GM12892 (cell line): ENCODE measurements around the gene RGS2.

Experiments used
- DNase-seq: peaks from one replicate; pipeline ENCODE4 v3.0.0; 2011; ENCODE audit not compliant: insufficient read length
- FAIRE-seq: peaks from 2 replicates; lab custom pipeline; 2011; peaks lifted over from hg19 to GRCh38; lab: Jason Lieb, UNC
- POLR2A ChIP-seq: IDR thresholded peaks from 2 replicates; pipeline ENCODE4 v1.6.1; 2011; ENCODE audit warnings: low read depth, low read length, control low read depth
- POLR2AphosphoS5 ChIP-seq: IDR thresholded peaks from 2 replicates; pipeline ENCODE4 v1.6.1; 2011; ENCODE audit warnings: low read depth, low read length, control low read depth
- TAF1 ChIP-seq: IDR thresholded peaks from 2 replicates; pipeline ENCODE4 v1.6.1; 2011; ENCODE audit warnings: low read depth, mild to moderate bottlenecking, control low read depth, low read length, borderline replicate concordance

The RGS2 gene

DNA sequence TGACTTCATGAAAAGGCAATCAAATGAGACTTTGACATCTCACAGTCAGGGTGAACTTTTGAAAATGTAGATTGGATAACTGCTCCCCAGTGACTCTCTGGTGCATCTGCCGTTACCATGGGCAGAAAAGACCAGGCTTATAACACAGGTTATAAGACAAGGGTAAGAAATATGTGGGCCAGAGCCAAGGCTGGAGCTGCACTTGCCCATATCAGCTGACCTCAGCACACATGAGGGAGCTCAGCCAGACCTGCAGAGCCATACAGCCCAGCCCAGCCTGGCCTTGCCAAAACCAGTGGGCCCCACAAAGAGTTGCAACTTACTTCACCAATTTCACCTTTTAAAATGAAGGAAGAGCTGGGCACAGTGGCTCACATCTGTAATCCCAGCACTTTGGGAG, 11.7 kb upstream of the RGS2 start:
- FAIRE-seq: no peak

DNA sequence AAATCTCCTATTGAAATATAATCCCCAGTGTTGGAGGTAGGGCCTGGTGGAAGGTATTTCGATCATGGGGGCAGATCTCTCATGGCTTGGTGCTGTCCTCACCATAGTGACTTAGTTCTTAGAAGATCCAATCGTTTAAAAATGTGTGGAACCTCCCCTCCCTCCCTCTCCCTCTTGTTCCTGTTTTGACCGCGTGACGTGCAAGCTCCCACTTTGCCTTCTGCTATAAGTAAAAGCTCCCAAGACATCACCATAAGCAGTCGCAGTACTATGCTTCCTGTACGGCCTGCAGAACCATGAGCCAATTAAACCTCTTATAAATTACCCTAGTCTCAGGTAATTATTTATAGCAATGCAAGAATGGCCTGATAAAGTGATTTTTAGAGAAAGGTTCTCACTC, 10.9 kb upstream of the RGS2 start:
- DNase-seq (no peak), FAIRE-seq (no peak)

More for the DNA sequence above, 11.7 kb upstream of the RGS2 start:
- DNase-seq: no peak
- TF ChIP-seq TAF1: no peak
- TF ChIP-seq POLR2AphosphoS5: no peak
- no peak for TF ChIP-seq POLR2A

GRCh38 chr1:192801451-192801850, 7.4 kb upstream of the RGS2 start:
- no peak for DNase-seq
- no peak for FAIRE-seq
- no peak for TF ChIP-seq TAF1
- TF ChIP-seq POLR2AphosphoS5: no peak
- TF ChIP-seq POLR2A: no peak

More for the DNA sequence above, 10.9 kb upstream of the RGS2 start:
- no peak for TF ChIP-seq POLR2A
- TF ChIP-seq POLR2AphosphoS5: no peak
- no peak for TF ChIP-seq TAF1

DNA sequence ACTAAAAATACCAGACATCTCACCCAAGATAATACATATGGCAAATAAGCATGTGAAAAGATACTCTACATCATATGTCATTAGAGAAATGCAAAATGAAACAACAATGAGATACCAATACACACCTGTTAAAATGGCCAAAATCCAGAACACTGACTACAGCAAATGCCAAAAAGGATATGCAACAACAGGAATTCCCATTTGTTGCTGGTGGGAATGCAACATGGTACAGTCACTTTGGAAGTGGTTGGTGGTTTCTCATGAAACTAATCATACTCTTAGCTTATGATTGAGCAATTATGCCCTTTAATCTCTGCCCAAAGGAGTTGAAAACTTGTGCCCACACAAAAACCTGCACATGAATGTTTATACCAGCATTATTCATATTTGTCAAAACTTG, 6.4 kb upstream of the RGS2 start:
- no peak for FAIRE-seq
- TF ChIP-seq POLR2AphosphoS5: no peak
- no peak for TF ChIP-seq POLR2A
- TF ChIP-seq TAF1: no peak
- DNase-seq: no peak

DNA sequence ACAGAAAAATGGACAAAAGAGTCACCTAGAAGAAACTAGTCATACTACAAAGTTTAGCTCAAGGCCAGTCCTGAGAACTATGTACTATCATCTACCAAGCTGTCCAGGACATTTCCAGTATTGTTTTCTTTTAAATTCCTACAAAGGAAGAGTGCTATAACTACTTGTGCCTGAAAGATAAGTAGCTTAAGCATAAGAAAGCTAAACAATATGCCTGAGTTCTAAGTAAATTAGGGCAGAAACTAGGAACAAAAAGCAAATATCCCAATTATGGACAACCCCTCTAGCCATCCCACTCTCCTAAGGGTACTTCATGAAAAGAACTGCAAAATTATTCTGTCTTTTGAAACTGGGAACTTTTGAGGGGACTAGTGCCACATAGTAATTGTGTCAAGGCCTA, 5.3 kb upstream of the RGS2 start:
- FAIRE-seq (no peak), DNase-seq (no peak)

DNA sequence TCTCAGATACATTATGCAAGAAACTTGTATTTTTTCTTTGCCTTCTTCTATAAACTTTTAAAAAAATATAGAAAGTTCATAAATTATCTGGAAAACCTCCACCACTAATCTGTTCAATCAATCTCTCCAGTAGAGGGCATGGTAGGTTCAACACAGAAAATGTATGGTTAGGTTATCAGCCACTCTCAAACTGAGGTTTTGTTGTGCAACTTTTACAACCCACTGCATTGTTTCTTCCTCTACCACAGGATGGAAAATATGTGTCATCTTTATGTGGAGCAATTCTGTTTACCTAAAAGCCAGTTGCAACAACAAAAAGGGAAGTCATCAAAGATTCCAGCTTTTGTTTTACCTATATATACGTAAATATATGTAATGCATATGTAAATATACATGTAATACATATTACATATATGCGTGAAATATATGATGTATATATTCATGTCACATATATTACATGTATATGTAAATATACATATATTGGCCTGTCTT, 3.0 kb upstream of the RGS2 start:
- FAIRE-seq: peak; percentile 67
- TF ChIP-seq TAF1: no peak
- no peak for DNase-seq

More for the DNA sequence above, 5.3 kb upstream of the RGS2 start:
- TF ChIP-seq POLR2A (no peak), TAF1 (no peak), POLR2AphosphoS5 (no peak)

DNA sequence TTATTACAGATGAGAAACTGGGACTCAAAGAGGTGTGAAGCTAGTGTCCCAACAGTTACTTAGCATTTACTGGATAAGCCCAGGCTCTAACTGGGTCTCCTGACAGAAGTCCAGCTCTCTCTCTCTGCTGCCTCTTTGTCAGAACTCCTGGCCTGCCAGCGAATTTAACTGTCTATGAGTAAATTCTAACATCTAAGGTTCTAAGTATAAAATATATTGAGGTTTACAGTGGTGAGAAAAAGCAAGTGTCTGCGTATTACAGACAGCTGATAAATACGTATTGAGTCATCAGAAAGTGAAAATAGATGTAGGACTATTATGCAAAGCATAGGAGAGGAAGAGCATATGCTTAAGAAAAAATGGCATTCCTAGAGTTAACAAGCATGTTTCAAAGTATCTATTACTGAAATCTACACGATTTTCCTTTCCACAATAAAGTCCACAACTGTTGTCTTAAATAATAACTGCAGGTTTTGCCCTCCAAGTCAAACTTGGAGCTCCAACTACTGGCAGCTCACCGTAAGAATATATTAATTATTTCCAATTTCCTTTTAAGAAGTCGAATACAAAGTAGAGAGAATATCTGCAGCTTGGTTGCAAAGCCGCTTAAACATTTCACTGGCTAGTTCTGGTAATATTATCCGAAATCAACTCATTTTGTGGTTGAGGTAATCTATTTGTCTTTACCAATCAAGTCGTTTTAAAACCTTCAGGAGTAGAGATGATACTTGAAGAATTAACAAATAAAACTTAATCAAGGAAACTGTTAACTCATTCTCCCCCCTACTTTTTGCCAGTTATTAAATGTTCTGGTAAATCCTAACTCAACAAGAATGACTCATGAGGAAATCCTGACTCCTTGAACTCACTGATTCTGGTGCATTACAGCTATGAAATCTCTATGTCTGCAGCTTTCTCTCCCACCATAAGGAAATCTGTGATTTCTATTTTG, 1.4 kb upstream of the RGS2 start:
- DNase-seq (no peak), FAIRE-seq (peak; percentile 27)
- TF ChIP-seq POLR2AphosphoS5: no peak
- no peak for TF ChIP-seq TAF1
- TF ChIP-seq POLR2A: no peak

DNA sequence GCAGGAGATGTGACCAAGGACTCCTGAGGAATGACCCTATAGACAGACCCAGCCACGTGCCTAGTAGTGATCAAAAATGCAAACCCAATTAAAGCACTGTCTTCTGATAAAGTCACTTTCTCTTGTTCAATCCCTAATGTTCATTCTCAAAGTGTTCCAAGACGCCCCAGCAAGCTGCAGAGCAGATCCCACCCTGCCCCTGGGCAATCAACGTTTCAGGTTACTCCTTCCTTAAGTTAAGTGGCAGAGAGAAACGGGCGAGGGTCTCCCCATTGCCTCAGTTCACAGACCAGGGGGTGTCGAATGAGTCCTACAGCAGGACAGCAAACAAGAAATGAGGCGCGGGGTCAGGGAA, 699 bp upstream of the RGS2 start:
- no peak for TF ChIP-seq POLR2AphosphoS5
- no peak for TF ChIP-seq TAF1
- TF ChIP-seq POLR2A: no peak
- FAIRE-seq (no peak), DNase-seq (no peak)

DNA sequence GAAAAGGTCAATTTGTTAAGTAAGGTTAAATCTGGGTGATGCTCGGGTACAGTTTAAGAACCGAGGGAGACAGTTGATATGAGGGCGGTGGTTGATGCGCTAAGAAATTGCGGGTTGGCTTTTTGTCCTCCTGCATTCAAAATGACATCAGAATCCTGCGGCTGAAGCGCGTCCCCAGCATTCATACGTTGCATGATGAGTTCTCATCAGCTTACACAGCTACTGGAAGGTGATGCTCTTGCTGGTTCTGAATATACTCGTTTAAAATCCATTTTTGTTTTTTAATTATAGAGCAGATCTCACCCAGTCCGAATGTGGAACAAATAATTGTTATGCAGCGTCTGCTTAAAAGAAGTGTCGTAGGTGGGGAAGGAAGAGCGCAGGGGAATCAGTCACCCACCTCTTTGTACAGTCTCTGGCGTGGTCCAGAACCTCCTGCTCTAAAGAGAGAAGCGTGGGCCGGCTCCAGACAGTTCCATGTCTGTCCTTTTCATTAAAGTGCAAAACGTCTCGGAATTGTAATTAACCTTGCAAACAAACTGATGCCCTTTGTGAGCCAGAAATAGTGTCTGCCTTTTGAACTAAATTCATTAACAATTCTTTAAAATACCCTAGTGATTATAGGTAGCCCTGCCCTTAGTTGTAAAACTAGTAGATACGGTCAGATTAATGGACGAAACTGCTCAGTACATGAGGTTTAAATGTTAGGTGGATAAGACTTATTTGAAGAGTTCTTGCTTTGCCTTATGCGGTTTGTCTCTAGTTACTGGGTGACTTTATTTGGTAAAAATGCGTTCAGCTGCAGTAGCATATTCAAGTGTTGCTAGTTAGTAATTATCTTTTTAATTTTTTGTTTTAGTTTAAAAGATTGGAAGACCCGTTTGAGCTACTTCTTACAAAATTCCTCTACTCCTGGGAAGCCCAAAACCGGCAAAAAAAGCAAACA, 741 bp downstream of the RGS2 start:
- TF ChIP-seq TAF1: no peak
- TF ChIP-seq POLR2A: no peak
- no peak for TF ChIP-seq POLR2AphosphoS5
- DNase-seq (no peak), FAIRE-seq (no peak)

GRCh38 chr1:192810253-192810880, 1.5 kb downstream of the RGS2 start:
- TF ChIP-seq TAF1: no peak
- no peak for TF ChIP-seq POLR2AphosphoS5
- TF ChIP-seq POLR2A: no peak
- DNase-seq (no peak), FAIRE-seq (no peak)

DNA sequence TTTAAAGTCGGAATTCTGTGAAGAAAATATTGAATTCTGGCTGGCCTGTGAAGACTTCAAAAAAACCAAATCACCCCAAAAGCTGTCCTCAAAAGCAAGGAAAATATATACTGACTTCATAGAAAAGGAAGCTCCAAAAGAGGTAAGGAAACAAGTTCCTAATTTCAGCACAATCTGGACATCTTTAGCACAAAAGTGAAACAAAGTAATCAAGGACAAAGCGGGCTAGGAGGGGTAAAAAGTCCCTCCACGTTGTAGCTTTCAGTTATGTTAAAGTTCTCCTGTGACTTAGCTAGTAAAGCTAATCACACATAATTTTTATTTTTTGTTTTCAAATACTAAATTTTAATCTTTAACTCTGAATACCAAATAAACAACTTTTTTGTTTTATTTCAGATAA, 2.2 kb downstream of the RGS2 start:
- no peak for FAIRE-seq
- TF ChIP-seq POLR2AphosphoS5 (no peak), POLR2A (no peak), TAF1 (no peak)

More for the DNA sequence above, 2.2 kb downstream of the RGS2 start:
- no peak for DNase-seq
